ENCODE data around the gene COPZ2. TPM values are rescaled to one million over a fixed set of nuclear protein-coding genes. Genes with fewer than 3 reads are reported as not detected.

COPZ2 gene
- polyA plus RNA-seq, 4 donors: 16.7 to 78.4 (median 21.5) TPM

DNA sequence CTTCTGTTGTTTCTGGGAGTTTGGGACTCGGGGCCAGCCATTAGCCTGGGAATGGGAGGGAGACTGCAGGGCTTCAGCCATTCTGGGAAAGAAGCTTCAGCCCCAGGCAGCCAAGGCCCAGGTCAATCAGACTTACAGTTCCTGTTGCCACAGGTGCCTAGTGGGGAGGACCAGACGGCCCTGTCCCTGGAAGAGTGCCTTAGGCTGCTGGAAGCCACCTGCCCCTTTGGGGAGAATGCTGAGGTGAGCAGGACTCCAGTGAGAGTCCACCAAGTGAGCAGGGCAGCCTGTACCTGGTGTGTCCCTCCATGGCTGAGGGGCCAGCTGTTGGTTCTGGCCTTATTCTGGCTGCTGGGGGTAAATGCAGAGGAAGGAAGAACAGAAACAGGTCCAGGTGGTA, 19.3 kb upstream of the COPZ2 start:
- DNase-seq (ENCODE audit: low read depth in 4 of 4, low spot score in 3 of 4): no peak

- no peak for DNase-seq (ENCODE audit: low read depth in 4 of 4, low spot score in 3 of 4)
These were observed 18.7 kb upstream of the COPZ2 start for GRCh38 chr17:48056246-48056745.

- no peak for DNase-seq (ENCODE audit: low read depth in 4 of 4, low spot score in 3 of 4)
These were observed 18.1 kb upstream of the COPZ2 start for GRCh38 chr17:48055531-48056245.

- DNase-seq (ENCODE audit: low read depth in 4 of 4, low spot score in 3 of 4): peak in 3 of 4 donors; percentile 77 to 90 (median 81)
These were observed 16.9 kb upstream of the COPZ2 start for GRCh38 chr17:48054238-48055185.

- no peak for DNase-seq (ENCODE audit: low read depth in 4 of 4, low spot score in 3 of 4)
These were observed 16.2 kb upstream of the COPZ2 start for GRCh38 chr17:48053758-48054237.

DNA sequence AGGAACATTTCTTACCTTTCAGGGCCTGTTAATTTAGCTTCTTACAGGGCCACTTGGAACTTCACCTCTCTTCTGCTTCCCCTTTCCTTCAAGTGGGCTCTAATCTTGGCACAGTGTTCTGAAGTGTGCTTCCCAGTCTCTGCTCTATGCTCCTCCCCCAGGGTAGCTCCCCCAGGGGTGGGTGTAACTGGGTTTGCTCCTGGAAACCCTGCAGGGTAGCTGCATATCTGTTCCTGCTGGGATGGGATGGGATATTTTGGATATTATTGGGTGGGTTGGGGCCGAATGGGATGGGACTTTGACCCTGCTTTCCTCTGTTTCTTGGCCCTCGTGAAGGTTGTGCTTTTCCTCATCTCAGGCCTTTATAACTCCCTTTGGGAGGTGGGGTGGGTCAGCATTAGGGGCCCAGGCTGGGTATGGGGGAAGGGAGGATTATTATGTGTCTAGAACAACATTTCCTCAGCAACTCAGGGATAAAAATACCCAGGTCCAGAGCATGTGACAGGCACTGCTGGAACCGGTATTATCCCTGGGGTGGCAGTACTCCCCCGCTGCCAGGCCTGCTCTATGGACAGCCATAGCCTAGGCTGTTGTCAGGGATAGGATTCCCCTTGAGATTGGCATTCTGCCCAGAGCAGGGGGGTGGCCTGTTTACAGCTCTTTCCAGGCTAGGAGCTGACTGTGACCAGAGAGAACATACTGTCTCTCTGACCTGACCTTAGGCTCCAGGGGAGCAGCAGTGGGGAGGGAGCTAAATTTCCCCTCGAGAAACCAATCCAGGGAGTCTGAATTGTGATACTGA, 15.6 kb upstream of the COPZ2 start:
- peak in 2 of 4 donors; percentile 62 to 65 for DNase-seq (ENCODE audit: low read depth in 4 of 4, low spot score in 3 of 4)

DNA sequence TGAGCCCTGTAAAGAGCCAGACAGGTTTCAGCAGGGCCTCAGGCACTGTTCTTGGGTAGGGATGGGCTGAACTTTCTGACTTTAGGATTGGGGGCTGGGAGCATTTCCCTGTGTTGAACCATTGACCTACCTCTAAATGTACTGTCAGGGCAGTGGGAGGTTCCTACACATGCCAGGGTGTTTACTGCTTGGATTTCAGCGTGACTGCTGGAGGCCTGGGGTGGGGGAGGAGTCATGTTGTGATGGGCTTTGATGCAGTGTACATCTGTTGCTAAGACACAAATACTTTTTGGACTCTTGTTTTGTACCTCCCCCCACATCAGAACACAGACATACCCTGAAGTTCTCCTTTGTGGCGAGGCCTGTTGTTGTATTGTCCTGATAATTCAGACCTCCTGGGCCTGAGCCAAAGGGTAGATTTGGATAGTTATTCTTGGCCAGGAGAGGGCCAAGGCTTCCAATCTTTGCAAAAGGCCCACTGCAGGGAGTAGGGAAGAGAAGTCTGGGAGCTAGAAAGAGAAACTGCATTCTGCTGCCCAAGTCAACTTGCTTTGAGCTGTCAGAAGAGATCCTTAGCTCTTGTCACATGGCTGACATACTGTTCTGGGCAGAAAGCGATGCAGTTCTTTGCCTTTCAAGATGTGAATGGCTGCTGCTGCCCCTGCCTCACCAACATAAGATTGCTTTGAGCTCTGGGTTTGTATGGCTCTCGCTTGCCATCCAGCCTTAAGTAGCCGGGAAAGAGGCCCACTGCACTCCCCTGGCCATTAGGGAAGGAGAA, 14.3 kb upstream of the COPZ2 start:
- DNase-seq (ENCODE audit: low read depth in 4 of 4, low spot score in 3 of 4): no peak

- no peak for DNase-seq (ENCODE audit: low read depth in 4 of 4, low spot score in 3 of 4)
These were observed 13.7 kb upstream of the COPZ2 start for GRCh38 chr17:48051283-48051682.

- DNase-seq (ENCODE audit: low read depth in 4 of 4, low spot score in 3 of 4): no peak
These were observed 11.0 kb upstream of the COPZ2 start for GRCh38 chr17:48048384-48049126.

GRCh38 chr17:48047741-48048383, 10.3 kb upstream of the COPZ2 start, which contains the start of gene NFE2L1:
TSS of gene NFE2L1 (plus strand) at chr17:48048359. CDS start at chr17:48051119, 2,760 bp downstream.
- peak; percentile 98 to 99 (median 98) for DNase-seq (ENCODE audit: low read depth in 4 of 4, low spot score in 3 of 4)

GRCh38 chr17:48047113-48047740, 9.6 kb upstream of the COPZ2 start:
- DNase-seq (ENCODE audit: low read depth in 4 of 4, low spot score in 3 of 4): no peak

DNA sequence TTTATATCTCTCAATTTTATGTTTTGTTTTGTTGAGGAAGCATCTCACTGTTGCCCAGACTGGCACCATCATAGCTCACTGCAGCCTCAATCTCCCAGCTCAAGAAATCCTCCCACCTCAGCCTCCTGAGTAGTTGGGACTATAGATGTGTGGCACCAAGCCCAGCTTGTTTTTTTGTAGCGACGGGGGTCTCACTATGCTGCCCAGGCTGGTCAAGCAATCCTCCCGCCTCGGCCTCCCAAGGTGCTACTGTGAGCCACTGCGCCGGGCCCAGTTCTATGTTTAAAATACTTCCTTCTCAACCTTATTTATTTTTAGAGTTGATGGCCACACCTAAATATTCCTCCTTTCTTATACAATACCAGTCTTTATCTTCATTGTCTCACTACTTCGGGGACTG, 8.7 kb upstream of the COPZ2 start:
- DNase-seq (ENCODE audit: low read depth in 4 of 4, low spot score in 3 of 4): no peak

GRCh38 chr17:48045316-48046001, 7.9 kb upstream of the COPZ2 start:
- no peak for DNase-seq (ENCODE audit: low read depth in 4 of 4, low spot score in 3 of 4)

- no peak for DNase-seq (ENCODE audit: low read depth in 4 of 4, low spot score in 3 of 4)
These were observed 7.3 kb upstream of the COPZ2 start for GRCh38 chr17:48044851-48045250.

- DNase-seq (ENCODE audit: low read depth in 4 of 4, low spot score in 3 of 4): no peak
These were observed 5.6 kb upstream of the COPZ2 start for GRCh38 chr17:48043176-48043575.

DNA sequence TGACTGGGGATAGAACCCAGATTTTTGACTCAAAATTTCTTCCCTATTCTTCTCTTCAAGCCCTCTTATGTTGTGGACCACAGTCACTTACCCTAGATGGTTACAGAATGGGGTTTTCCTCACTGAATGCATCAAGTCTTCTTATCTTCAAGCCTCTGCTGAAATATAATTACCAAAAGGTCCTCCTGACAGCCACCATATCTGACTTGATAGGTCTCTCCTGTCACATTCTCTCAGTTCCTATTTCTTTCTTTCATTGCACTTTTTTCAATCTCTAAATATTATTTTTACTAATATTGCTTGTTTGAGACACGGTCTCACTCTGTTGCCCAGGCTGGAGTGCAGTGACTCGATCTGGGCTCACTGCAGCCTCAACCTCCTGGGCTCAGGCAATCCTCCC, 1.1 kb upstream of the COPZ2 start:
- DNase-seq (ENCODE audit: low read depth in 4 of 4, low spot score in 3 of 4): no peak

DNA sequence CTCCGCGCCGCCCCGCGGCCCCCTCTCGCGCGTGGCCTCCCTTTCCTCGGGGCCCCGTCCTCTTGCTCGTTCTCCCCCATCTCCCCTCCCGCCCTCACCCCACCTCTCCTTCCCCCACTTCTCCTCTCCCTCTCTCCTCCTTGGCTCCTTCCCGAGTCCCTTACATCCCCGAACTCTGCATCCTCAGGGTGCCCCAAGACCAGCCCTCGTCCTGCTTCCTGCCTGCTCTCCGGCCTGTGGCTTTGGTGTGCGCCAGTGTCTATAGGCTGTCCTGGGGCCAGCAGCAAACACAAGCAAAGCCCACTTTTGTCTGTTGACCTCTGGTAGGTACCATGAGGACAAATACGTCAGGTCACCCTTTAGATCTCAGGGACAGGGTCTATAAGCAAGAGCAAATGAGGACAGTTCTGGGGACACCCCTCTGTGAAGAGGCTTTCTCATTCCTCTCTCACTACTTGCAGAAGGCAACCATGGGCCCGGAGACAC, 284 bp upstream of the COPZ2 start:
- DNase-seq (ENCODE audit: low read depth in 4 of 4, low spot score in 3 of 4): no peak
